Measurements from ENCODE around the gene ANKS1B.

DNA sequence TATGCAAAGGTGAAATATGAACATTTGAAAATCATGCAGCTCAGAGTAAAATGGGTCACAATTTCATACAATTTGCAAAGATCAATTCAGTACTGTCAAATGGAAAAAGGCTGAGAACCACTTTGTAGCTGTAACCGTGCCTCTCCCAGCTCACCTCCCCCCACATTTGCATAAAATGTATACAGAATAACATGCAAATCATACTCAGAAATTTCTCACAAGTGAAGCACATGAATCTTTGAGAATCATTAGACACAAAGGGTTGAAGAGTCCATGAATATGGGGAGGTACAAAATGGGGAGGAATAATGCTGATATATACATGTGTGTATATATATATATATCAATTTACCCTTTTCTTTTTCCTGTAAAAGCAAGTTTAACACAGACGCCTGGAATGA, 1177.5 kb downstream of the ANKS1B start:
- TF ChIP-seq, protein P1, sequence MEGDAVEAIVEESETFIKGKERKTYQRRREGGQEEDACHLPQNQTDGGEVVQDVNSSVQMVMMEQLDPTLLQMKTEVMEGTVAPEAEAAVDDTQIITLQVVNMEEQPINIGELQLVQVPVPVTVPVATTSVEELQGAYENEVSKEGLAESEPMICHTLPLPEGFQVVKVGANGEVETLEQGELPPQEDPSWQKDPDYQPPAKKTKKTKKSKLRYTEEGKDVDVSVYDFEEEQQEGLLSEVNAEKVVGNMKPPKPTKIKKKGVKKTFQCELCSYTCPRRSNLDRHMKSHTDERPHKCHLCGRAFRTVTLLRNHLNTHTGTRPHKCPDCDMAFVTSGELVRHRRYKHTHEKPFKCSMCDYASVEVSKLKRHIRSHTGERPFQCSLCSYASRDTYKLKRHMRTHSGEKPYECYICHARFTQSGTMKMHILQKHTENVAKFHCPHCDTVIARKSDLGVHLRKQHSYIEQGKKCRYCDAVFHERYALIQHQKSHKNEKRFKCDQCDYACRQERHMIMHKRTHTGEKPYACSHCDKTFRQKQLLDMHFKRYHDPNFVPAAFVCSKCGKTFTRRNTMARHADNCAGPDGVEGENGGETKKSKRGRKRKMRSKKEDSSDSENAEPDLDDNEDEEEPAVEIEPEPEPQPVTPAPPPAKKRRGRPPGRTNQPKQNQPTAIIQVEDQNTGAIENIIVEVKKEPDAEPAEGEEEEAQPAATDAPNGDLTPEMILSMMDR (IDR thresholded peaks at IDR 0.05): no peak
- no peak for TF ChIP-seq POLR2A (IDR thresholded peaks at IDR 0.05)
